Loucy (cell line): Measurements from ENCODE around the gene EGFL7.
A peak's percentile ranks its signal among the peaks of the same experiment; 100 is the strongest.

Experiments
- H2AFZ ChIP-seq: fragments of 200-600 bp; sonication (generic); 2 replicates; pipeline ENCODE4 v1.6.0; 2016; ENCODE audit warnings: antibody characterized with exemption, mild to moderate bottlenecking, low read length, moderate library complexity
- H3F3A ChIP-seq: fragments of 200-600 bp; 2 replicates; pipeline ENCODE4 v1.6.0; 2016; ENCODE audit warnings: antibody characterized with exemption, low read depth, mild to moderate bottlenecking
- H3K27me3 ChIP-seq: fragments of 200-600 bp; sonication (generic); 2 replicates; pipeline ENCODE4 v1.6.1; 2014; ENCODE audit warnings: low read length, mild to moderate bottlenecking; ENCODE audit not compliant: insufficient read depth, poor library complexity, severe bottlenecking
- H3K36me3 ChIP-seq: fragments of 200-600 bp; sonication (generic); 2 replicates; pipeline ENCODE4 v1.6.1; 2016; ENCODE audit warnings: low read length; ENCODE audit not compliant: insufficient read depth
- H3K4me1 ChIP-seq: fragments of 200-600 bp; sonication (generic); 2 replicates; pipeline ENCODE4 v1.5.1; 2014; ENCODE audit warnings: low read length, mild to moderate bottlenecking; ENCODE audit not compliant: insufficient read depth, poor library complexity, severe bottlenecking
- H3K4me2 ChIP-seq: fragments of 200-600 bp; sonication (generic); 2 replicates; pipeline ENCODE4 v1.6.0; 2014; ENCODE audit warnings: antibody characterized with exemption, low read length, low read depth, mild to moderate bottlenecking; ENCODE audit not compliant: poor library complexity, severe bottlenecking
- H3K4me3 ChIP-seq: fragments of 200-600 bp; sonication (generic); 2 replicates; pipeline ENCODE4 v1.5.1; 2014; ENCODE audit warnings: low read length, mild to moderate bottlenecking, mixed read lengths; ENCODE audit not compliant: poor library complexity, severe bottlenecking
- H3K79me2 ChIP-seq: fragments of 200-600 bp; sonication (generic); 2 replicates; pipeline ENCODE4 v1.6.1; 2014; ENCODE audit warnings: low read length; ENCODE audit not compliant: insufficient read depth
- H3K9ac ChIP-seq: fragments of 200-600 bp; sonication (generic); 2 replicates; pipeline ENCODE4 v1.6.0; 2014; ENCODE audit warnings: mild to moderate bottlenecking, low read depth, low read length, moderate library complexity; ENCODE audit not compliant: poor library complexity, severe bottlenecking
- H3K9me2 ChIP-seq: fragments of 200-600 bp; sonication (generic); replicated peaks from 2 replicates; pipeline ENCODE4 v1.6.1; 2016; ENCODE audit warnings: low read depth, low read length, mixed read lengths
- H3K9me3 ChIP-seq: fragments of 200-600 bp; sonication (generic); 2 replicates; pipeline ENCODE4 v1.6.1; 2014; ENCODE audit warnings: mild to moderate bottlenecking, antibody characterized with exemption, low read length, low read depth; ENCODE audit not compliant: insufficient read depth
- H4K20me1 ChIP-seq: fragments of 200-600 bp; sonication (generic); 2 replicates; pipeline ENCODE4 v1.6.0; 2014; ENCODE audit warnings: antibody characterized with exemption, low read length, mild to moderate bottlenecking; ENCODE audit not compliant: insufficient read depth, poor library complexity, severe bottlenecking
- CTCF ChIP-seq: fragments of 200-600 bp; sonication (generic); conservative IDR thresholded peaks from 2 replicates; pipeline ENCODE4 v1.5.1; 2014; ENCODE audit warnings: mild to moderate bottlenecking, antibody characterized with exemption, low read length
- EZH2phosphoT487 ChIP-seq: fragments of 200-600 bp; IDR thresholded peaks from 2 replicates; pipeline ENCODE4 v1.6.1; 2018; ENCODE audit warnings: antibody characterized with exemption, mild to moderate bottlenecking, moderate library complexity, borderline replicate concordance

The EGFL7 gene

GRCh38 chr9:136683173-136683745, 20.5 kb downstream of the EGFL7 start:
- Histone ChIP-seq H4K20me1 (peaks cover 26% of the 10 kb centered on the region), H3K36me3 (no peaks in the 10 kb centered on the region), H3K4me2 (no peak overlapping the region), H3K4me1 (peaks cover 25% of the 10 kb centered on the region), H3F3A (no peaks in the 10 kb centered on the region), H3K9me2 (no peaks in the 10 kb centered on the region), H2AFZ (no peak overlapping the region), H3K9me3 (no peaks in the 10 kb centered on the region), H3K27me3 (no peaks in the 10 kb centered on the region), H3K9ac (peak overlapping the region; percentile 96), H3K4me3 (no peak overlapping the region), H3K79me2 (peaks cover 50% of the 10 kb centered on the region)
- TF ChIP-seq CTCF = no peak

- H3K9me3 ChIP-seq = no peaks in the 10 kb centered on the region
- no peak overlapping the region for H3K4me3 ChIP-seq
- H3K79me2 ChIP-seq = peaks cover 50% of the 10 kb centered on the region
- H3K36me3 ChIP-seq = no peaks in the 10 kb centered on the region
- H3K4me2 ChIP-seq = peak overlapping the region; percentile 92
- H3K9ac ChIP-seq = peak overlapping the region; percentile 96
- no peak for TF ChIP-seq CTCF
- peaks cover 26% of the 10 kb centered on the region for H4K20me1 ChIP-seq
- H2AFZ ChIP-seq = no peak overlapping the region
- H3K9me2 ChIP-seq = no peaks in the 10 kb centered on the region
- no peaks in the 10 kb centered on the region for H3F3A ChIP-seq
- H3K4me1 ChIP-seq = peaks cover 25% of the 10 kb centered on the region
- no peaks in the 10 kb centered on the region for H3K27me3 ChIP-seq
Observed at GRCh38 chr9:136683755-136684154, 21.0 kb downstream of the EGFL7 start.

GRCh38 chr9:136684339-136684738, 21.6 kb downstream of the EGFL7 start:
- peak overlapping the region; percentile 96 for H3K9ac ChIP-seq
- TF ChIP-seq CTCF (no peak), EZH2phosphoT487 (no peak)
- H2AFZ ChIP-seq = no peak overlapping the region
- no peaks in the 10 kb centered on the region for H3K27me3 ChIP-seq
- H3F3A ChIP-seq = no peaks in the 10 kb centered on the region
- H4K20me1 ChIP-seq = peaks cover 26% of the 10 kb centered on the region
- no peak overlapping the region for H3K4me3 ChIP-seq
- peaks cover 49% of the 10 kb centered on the region for H3K79me2 ChIP-seq
- H3K4me1 ChIP-seq = peaks cover 25% of the 10 kb centered on the region
- no peaks in the 10 kb centered on the region for H3K9me2 ChIP-seq
- H3K4me2 ChIP-seq = peak overlapping the region; percentile 92
- no peaks in the 10 kb centered on the region for H3K36me3 ChIP-seq
- H3K9me3 ChIP-seq = no peaks in the 10 kb centered on the region
